CD14-positive monocyte (primary cell): ENCODE data around the gene PRKCA. TPM values are rescaled to one million over a fixed set of nuclear protein-coding genes. Genes with fewer than 3 reads are reported as not detected.

Source experiments
- DNase-seq, 3 donors: peaks; one replicate each; pipeline ENCODE4 v3.0.0-alpha.2; 2011 to 2022
- H2AFZ ChIP-seq: 2 replicates; pipeline ENCODE4 v1.6.0; 2012; ENCODE audit warnings: mild to moderate bottlenecking, low read depth, low read length, inconsistent platforms; ENCODE audit not compliant: insufficient read depth, poor library complexity, severe bottlenecking
- H3K27ac ChIP-seq, 2 donors: 1 replicate in 1 of 2; 2 replicates in 1 of 2; pipeline ENCODE4 v1.5.1; 2012 to 2013; ENCODE audit warnings: low read length in 2 of 2, control low read depth in 1 of 2, inconsistent platforms in 1 of 2, low read depth in 1 of 2, mild to moderate bottlenecking in 1 of 2
- H3K27me3 ChIP-seq, 2 donors: one replicate each; pipeline versions ENCODE4 v1.6.0 to v1.6.1; 2011 to 2013; ENCODE audit warnings: low read length in 2 of 2; ENCODE audit not compliant: control insufficient read depth in 2 of 2, insufficient read depth in 2 of 2
- H3K36me3 ChIP-seq, 2 donors: replicated peaks in 1 of 2; 1 replicate in 1 of 2; 2 replicates in 1 of 2; pipeline versions ENCODE4 v1.5.1 to v1.6.1; 2012 to 2013; ENCODE audit warnings: low read length in 2 of 2, control low read depth in 1 of 2, inconsistent platforms in 1 of 2, mild to moderate bottlenecking in 1 of 2; ENCODE audit not compliant: insufficient read depth in 2 of 2, control insufficient read depth in 1 of 2
- H3K4me1 ChIP-seq, 2 donors: 1 replicate in 1 of 2; 2 replicates in 1 of 2; pipeline versions ENCODE4 v1.5.1 to v1.6.1; 2012 to 2013; ENCODE audit warnings: low read length in 2 of 2, control low read depth in 1 of 2, inconsistent platforms in 1 of 2, mild to moderate bottlenecking in 1 of 2, moderate library complexity in 1 of 2; ENCODE audit not compliant: insufficient read depth in 2 of 2, control insufficient read depth in 1 of 2
- H3K4me2 ChIP-seq: replicated peaks from 2 replicates; pipeline ENCODE3; 2012; ENCODE audit warnings: low read length, moderate library complexity, mild to moderate bottlenecking; ENCODE audit not compliant: poor library complexity, severe bottlenecking; ENCODE audit errors: extremely low read depth
- H3K4me3 ChIP-seq, 3 experiments: fragments of 200-600 bp in 1 of 3; sonication (generic) in 1 of 3; replicated peaks in 1 of 3; 1 replicate in 2 of 3; 2 replicates in 1 of 3; pipeline ENCODE4 v1.5.1; 2011 to 2013; ENCODE audit warnings: low read length in 3 of 3, mild to moderate bottlenecking in 3 of 3, control low read depth in 2 of 3, low read depth in 2 of 3, inconsistent platforms in 1 of 3, moderate library complexity in 1 of 3
- H3K79me2 ChIP-seq: 2 replicates; pipeline ENCODE4 v1.6.0; 2012; ENCODE audit warnings: mild to moderate bottlenecking, control low read depth, inconsistent platforms, low read length, moderate library complexity; ENCODE audit not compliant: insufficient read depth
- H3K9ac ChIP-seq: 2 replicates; pipeline ENCODE4 v1.6.0; 2017; ENCODE audit warnings: low read length, mild to moderate bottlenecking; ENCODE audit not compliant: insufficient read depth, poor library complexity, severe bottlenecking
- H3K9me3 ChIP-seq, 2 donors: replicated peaks in 1 of 2; 1 replicate in 1 of 2; 2 replicates in 1 of 2; pipeline versions ENCODE4 v1.5.1 to v1.6.1; 2012 to 2013; ENCODE audit warnings: low read length in 2 of 2, control low read depth in 1 of 2; ENCODE audit not compliant: control insufficient read depth in 1 of 2, insufficient read depth in 1 of 2
- H4K20me1 ChIP-seq: 2 replicates; pipeline ENCODE4 v1.6.0; 2012; ENCODE audit warnings: mild to moderate bottlenecking, low read length, control low read depth, moderate library complexity; ENCODE audit not compliant: insufficient read depth
- H3K27ac Mint-ChIP-seq, 7 donors: one replicate each; pipeline ENCODE4 v1.8.0; 2020; ENCODE audit warnings: mild to moderate bottlenecking in 7 of 7, mixed read lengths in 7 of 7, moderate library complexity in 6 of 7, inconsistent platforms in 2 of 7
- H3K27me3 Mint-ChIP-seq, 3 donors: one replicate each; pipeline ENCODE4 v1.8.0; 2021 to 2022; ENCODE audit warnings: low read depth in 3 of 3, mild to moderate bottlenecking in 3 of 3, mixed read lengths in 3 of 3, moderate library complexity in 3 of 3, inconsistent platforms in 1 of 3
- H3K36me3 Mint-ChIP-seq, 2 donors: one replicate each; pipeline ENCODE4 v1.8.0; 2020; ENCODE audit warnings: mixed read lengths in 2 of 2, inconsistent platforms in 1 of 2, mild to moderate bottlenecking in 1 of 2
- H3K4me1 Mint-ChIP-seq: one replicate; pipeline ENCODE4 v1.8.0; 2020; ENCODE audit warnings: mild to moderate bottlenecking, mixed read lengths
- H3K4me3 Mint-ChIP-seq, 2 donors: one replicate each; pipeline ENCODE4 v1.8.0; 2020; ENCODE audit warnings: mild to moderate bottlenecking in 2 of 2, mixed read lengths in 2 of 2, moderate library complexity in 1 of 2
- H3K9me3 Mint-ChIP-seq, 7 donors: one replicate each; pipeline ENCODE4 v1.8.0; 2020 to 2022; ENCODE audit warnings: mixed read lengths in 7 of 7, mild to moderate bottlenecking in 6 of 7, moderate library complexity in 6 of 7, inconsistent platforms in 2 of 7
- CTCF ChIP-seq: fragments of 200-600 bp; IDR thresholded peaks from one replicate; pipeline ENCODE4 v1.8.0; 2022; ENCODE audit warnings: antibody characterized with exemption, mild to moderate bottlenecking
- WGBS: methylation state at CpG from one replicate; pipeline ENCODE4 v1.1.5; 2013; ENCODE audit warnings: missing lambda C conversion rate; ENCODE audit not compliant: insufficient coverage; 5-methylcytosine and 5-hydroxymethylcytosine counted together
- intact Hi-C, 2 donors: fragments of 100-400 bp; cut with micrococcal nuclease; formaldehyde crosslinking; loops; one replicate each; pipeline versions ENCODE4 v1.15.0 to v1.15.1; 2023
- polyA plus RNA-seq, 3 donors: library from polyadenylated mRNA; depleted of rRNA in 1 of 3; unstranded in 2 of 3; stranded (reverse) in 1 of 3; fragments of 300-500 nt in 2 of 3; fragments of >200 nt in 1 of 3; fragmentation: Illumina TruSeq in 2 of 3; gene quantifications; 1 replicate in 2 of 3; 2 replicates in 1 of 3; pipeline ENCODE4 v1.2.3, GENCODE V29; 2012 to 2021

PRKCA gene
- polyA plus RNA-seq, 3 donors, result 0.22 to 7.1 (median 0.30) TPM

- 100% methylated on average over 2 of the region's 4 CpGs for WGBS
- Histone ChIP-seq H2AFZ (no peak overlapping the region), H3K9me3 (no peaks in the 10 kb centered on the region), H3K4me1 (peaks cover 7 to 10% of the 10 kb centered on the region in 2 donors), H3K27ac (no peak overlapping the region), H3K9ac (no peak overlapping the region), H4K20me1 (peaks cover 3% of the 10 kb centered on the region), H3K36me3 (no peaks in the 10 kb centered on the region), H3K4me3 (no peak overlapping the region), H3K27me3 (no peaks in the 10 kb centered on the region), H3K79me2 (no peaks in the 10 kb centered on the region), H3K4me2 (no peak overlapping the region)
- intact Hi-C loops, result no loop called here
- TF ChIP-seq CTCF, result no peak
- Mint-ChIP-seq H3K36me3 (peaks cover 4 to 10% of the 10 kb centered on the region in 2 donors), H3K4me1 (peaks cover 27% of the 10 kb centered on the region), H3K9me3 (peaks cover 0 to 4% (median 1%) of the 10 kb centered on the region in 7 donors), H3K27ac (no peak overlapping the region), H3K27me3 (peaks cover 0 to 2% (median 0%) of the 10 kb centered on the region in 3 donors), H3K4me3 (no peak overlapping the region)
- DNase-seq, result no peak
Measured at GRCh38 chr17:66583112-66583748, 280.8 kb downstream of the PRKCA start.

- peaks cover 3% of the 10 kb centered on the region for H4K20me1 ChIP-seq
- no peaks in the 10 kb centered on the region for H3K27me3 ChIP-seq
- no peak overlapping the region for H3K4me3 Mint-ChIP-seq
- no peak overlapping the region for H2AFZ ChIP-seq
- H3K9me3 Mint-ChIP-seq, result peaks cover 0 to 4% (median 0%) of the 10 kb centered on the region in 7 donors
- H3K9ac ChIP-seq, result no peak overlapping the region
- DNase-seq, result no peak
- H3K4me1 ChIP-seq, result no peaks in the 10 kb centered on the region
- peaks cover 12% of the 10 kb centered on the region for H3K4me1 Mint-ChIP-seq
- no peak overlapping the region for H3K27ac ChIP-seq
- no peak overlapping the region for H3K4me3 ChIP-seq
- no peaks in the 10 kb centered on the region for H3K36me3 ChIP-seq
- H3K27me3 Mint-ChIP-seq, result peaks cover 0 to 2% (median 0%) of the 10 kb centered on the region in 3 donors
- WGBS, result 100% methylated on average over 4 of the region's 4 CpGs
- H3K4me2 ChIP-seq, result no peak overlapping the region
- H3K79me2 ChIP-seq, result no peaks in the 10 kb centered on the region
- peaks cover 2 to 3% of the 10 kb centered on the region in 2 donors for H3K36me3 Mint-ChIP-seq
- H3K9me3 ChIP-seq, result no peaks in the 10 kb centered on the region
- no peak overlapping the region for H3K27ac Mint-ChIP-seq
- no peak for TF ChIP-seq CTCF
- intact Hi-C loops, result no loop called here
Measured at GRCh38 chr17:66584927-66585326, 282.5 kb downstream of the PRKCA start.
